Measurements from ENCODE around the gene PRKAR1B. TPM values are rescaled to one million over a fixed set of nuclear protein-coding genes. Genes with fewer than 3 reads are reported as not detected.
"Not testable (repeated sequence)": the region's sequence is repeated elsewhere in the genome, so short reads cannot be mapped to it uniquely, and the experiment has no call there.

PRKAR1B gene
- total RNA-seq, 1 donor from 2014 or later = 14.7 TPM

- no peak for FAIRE-seq
- Mint-ChIP-seq H3K9me3 (ENCODE audit: unreplicated experiment) (no peaks in the 10 kb centered on the region), H3K4me3 (ENCODE audit: unreplicated experiment) (no peak overlapping the region), H3K36me3 (ENCODE audit: low read depth, unreplicated experiment) (peaks cover 3% of the 10 kb centered on the region), H3K27ac (ENCODE audit: unreplicated experiment) (no peak overlapping the region), H3K27me3 (ENCODE audit: low read depth, unreplicated experiment) (no peaks in the 10 kb centered on the region), H3K4me1 (ENCODE audit: low read depth, unreplicated experiment) (no peaks in the 10 kb centered on the region)
- Histone ChIP-seq H3K36me3 (ENCODE audit: insufficient read depth, low read length) (no peaks in the 10 kb centered on the region), H3K4me1 (ENCODE audit: insufficient read depth, low read length) (no peaks in the 10 kb centered on the region), H2AFZ (ENCODE audit: low read depth, low read length) (no peak overlapping the region), H3K9ac (ENCODE audit: low read length) (no peak overlapping the region), H3K27ac (ENCODE audit: low read depth, low read length) (no peak overlapping the region), H4K20me1 (ENCODE audit: insufficient read depth, low read length) (no peaks in the 10 kb centered on the region), H3K27me3 (ENCODE audit: insufficient read depth, low read length) (no peaks in the 10 kb centered on the region), H3K4me2 (ENCODE audit: low read length) (no peak overlapping the region), H3K4me3 (ENCODE audit: insufficient read depth, low read depth, low read length) (no peak overlapping the region), H3K79me2 (ENCODE audit: insufficient read depth, low read length) (no peaks in the 10 kb centered on the region), H3K9me3 (ENCODE audit: insufficient read depth, low read depth, low read length) (peaks cover 16% of the 10 kb centered on the region)
- DNase-seq (ENCODE audit: low read depth) = no peak
- no peak for TF ChIP-seq EZH2 (IDR thresholded peaks at IDR 0.05; ENCODE audit: insufficient read depth, low read length)
- no peak for TF ChIP-seq CTCF (IDR thresholded peaks at IDR 0.05; ENCODE audit: insufficient read depth, low read depth, low read length)
Measured at GRCh38 chr7:653829-654764, 73.0 kb downstream of the PRKAR1B start.

- no peak for FAIRE-seq
- Mint-ChIP-seq H3K9me3 (ENCODE audit: unreplicated experiment) (no peaks in the 10 kb centered on the region), H3K27me3 (ENCODE audit: low read depth, unreplicated experiment) (no peaks in the 10 kb centered on the region), H3K27ac (ENCODE audit: unreplicated experiment) (no peak overlapping the region), H3K4me1 (ENCODE audit: low read depth, unreplicated experiment) (no peaks in the 10 kb centered on the region), H3K36me3 (ENCODE audit: low read depth, unreplicated experiment) (no peaks in the 10 kb centered on the region), H3K4me3 (ENCODE audit: unreplicated experiment) (no peak overlapping the region)
- no peaks in the 10 kb centered on the region for H3K36me3 ChIP-seq (ENCODE audit: insufficient read depth, low read length)
- H4K20me1 ChIP-seq (ENCODE audit: insufficient read depth, low read length) = no peaks in the 10 kb centered on the region
- H3K9ac ChIP-seq (ENCODE audit: low read length) = no peak overlapping the region
- H3K27me3 ChIP-seq (ENCODE audit: insufficient read depth, low read length) = no peaks in the 10 kb centered on the region
- H3K4me1 ChIP-seq (ENCODE audit: insufficient read depth, low read length) = no peaks in the 10 kb centered on the region
- H3K4me3 ChIP-seq (ENCODE audit: insufficient read depth, low read depth, low read length) = no peak overlapping the region
- DNase-seq (ENCODE audit: low read depth) = no peak
- no peak overlapping the region for H3K4me2 ChIP-seq (ENCODE audit: low read length)
- TF ChIP-seq EZH2 (IDR thresholded peaks at IDR 0.05; ENCODE audit: insufficient read depth, low read length) (no peak), CTCF (IDR thresholded peaks at IDR 0.05; ENCODE audit: insufficient read depth, low read depth, low read length) (no peak)
- no peaks in the 10 kb centered on the region for H3K79me2 ChIP-seq (ENCODE audit: insufficient read depth, low read length)
- no peak overlapping the region for H2AFZ ChIP-seq (ENCODE audit: low read depth, low read length)
- no peak overlapping the region for H3K27ac ChIP-seq (ENCODE audit: low read depth, low read length)
- H3K9me3 ChIP-seq (ENCODE audit: insufficient read depth, low read depth, low read length) = peaks cover 16% of the 10 kb centered on the region
Measured at GRCh38 chr7:652881-653280, 74.2 kb downstream of the PRKAR1B start.

- not testable (repeated sequence) for H3K36me3 ChIP-seq (ENCODE audit: insufficient read depth, low read length); H3K27me3 Mint-ChIP-seq (ENCODE audit: low read depth, unreplicated experiment); H2AFZ ChIP-seq (ENCODE audit: low read depth, low read length); H3K36me3 Mint-ChIP-seq (ENCODE audit: low read depth, unreplicated experiment); FAIRE-seq; H3K79me2 ChIP-seq (ENCODE audit: insufficient read depth, low read length); H3K9me3 Mint-ChIP-seq (ENCODE audit: unreplicated experiment); H3K4me3 Mint-ChIP-seq (ENCODE audit: unreplicated experiment); H3K4me3 ChIP-seq (ENCODE audit: insufficient read depth, low read depth, low read length); H3K4me1 Mint-ChIP-seq (ENCODE audit: low read depth, unreplicated experiment); H3K27me3 ChIP-seq (ENCODE audit: insufficient read depth, low read length); H4K20me1 ChIP-seq (ENCODE audit: insufficient read depth, low read length); H3K27ac ChIP-seq (ENCODE audit: low read depth, low read length); DNase-seq (ENCODE audit: low read depth); H3K4me2 ChIP-seq (ENCODE audit: low read length); H3K27ac Mint-ChIP-seq (ENCODE audit: unreplicated experiment); H3K4me1 ChIP-seq (ENCODE audit: insufficient read depth, low read length); H3K9ac ChIP-seq (ENCODE audit: low read length)
- H3K9me3 ChIP-seq (ENCODE audit: insufficient read depth, low read depth, low read length) = peaks cover 16% of the 10 kb centered on the region
Measured at GRCh38 chr7:652167-652566, 74.9 kb downstream of the PRKAR1B start.

Measured in astrocyte (in vitro differentiated cells and primary cell).